ENCODE results near the gene EXOC6. TPM values are rescaled to one million over a fixed set of nuclear protein-coding genes. Genes with fewer than 3 reads are reported as not detected.
"Not testable (repeated sequence)": the region's sequence is repeated elsewhere in the genome, so short reads cannot be mapped to it uniquely, and the experiment has no call there.

Gene EXOC6
- total RNA-seq, 1 donor from 2014 or later: 9.1 TPM

GRCh38 chr10:92901819-92902251 is 53.5 kb downstream of the EXOC6 start:
- DNase-seq: no peak
- peaks cover 3% of the 10 kb centered on the region for H3K36me3 Mint-ChIP-seq (ENCODE audit: unreplicated experiment)
- no peak overlapping the region for H3K4me3 Mint-ChIP-seq (ENCODE audit: unreplicated experiment)
- no peak overlapping the region for H3K27ac Mint-ChIP-seq (ENCODE audit: unreplicated experiment)
- H3K4me1 Mint-ChIP-seq (ENCODE audit: low read depth, unreplicated experiment): no peaks in the 10 kb centered on the region
- no peaks in the 10 kb centered on the region for H3K9me3 Mint-ChIP-seq (ENCODE audit: unreplicated experiment)
- H3K27me3 Mint-ChIP-seq (ENCODE audit: unreplicated experiment): no peaks in the 10 kb centered on the region
- TF ChIP-seq, protein P1, sequence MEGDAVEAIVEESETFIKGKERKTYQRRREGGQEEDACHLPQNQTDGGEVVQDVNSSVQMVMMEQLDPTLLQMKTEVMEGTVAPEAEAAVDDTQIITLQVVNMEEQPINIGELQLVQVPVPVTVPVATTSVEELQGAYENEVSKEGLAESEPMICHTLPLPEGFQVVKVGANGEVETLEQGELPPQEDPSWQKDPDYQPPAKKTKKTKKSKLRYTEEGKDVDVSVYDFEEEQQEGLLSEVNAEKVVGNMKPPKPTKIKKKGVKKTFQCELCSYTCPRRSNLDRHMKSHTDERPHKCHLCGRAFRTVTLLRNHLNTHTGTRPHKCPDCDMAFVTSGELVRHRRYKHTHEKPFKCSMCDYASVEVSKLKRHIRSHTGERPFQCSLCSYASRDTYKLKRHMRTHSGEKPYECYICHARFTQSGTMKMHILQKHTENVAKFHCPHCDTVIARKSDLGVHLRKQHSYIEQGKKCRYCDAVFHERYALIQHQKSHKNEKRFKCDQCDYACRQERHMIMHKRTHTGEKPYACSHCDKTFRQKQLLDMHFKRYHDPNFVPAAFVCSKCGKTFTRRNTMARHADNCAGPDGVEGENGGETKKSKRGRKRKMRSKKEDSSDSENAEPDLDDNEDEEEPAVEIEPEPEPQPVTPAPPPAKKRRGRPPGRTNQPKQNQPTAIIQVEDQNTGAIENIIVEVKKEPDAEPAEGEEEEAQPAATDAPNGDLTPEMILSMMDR (IDR thresholded peaks at IDR 0.05; ENCODE audit: partially characterized antibody, unreplicated experiment): no peak

- Mint-ChIP-seq H3K4me3 (ENCODE audit: unreplicated experiment) (no peak overlapping the region), H3K27me3 (ENCODE audit: unreplicated experiment) (no peaks in the 10 kb centered on the region), H3K36me3 (ENCODE audit: unreplicated experiment) (peaks cover 3% of the 10 kb centered on the region), H3K27ac (ENCODE audit: unreplicated experiment) (no peak overlapping the region), H3K4me1 (ENCODE audit: low read depth, unreplicated experiment) (no peaks in the 10 kb centered on the region), H3K9me3 (ENCODE audit: unreplicated experiment) (no peaks in the 10 kb centered on the region)
- TF ChIP-seq, protein P1 (IDR thresholded peaks at IDR 0.05; ENCODE audit: partially characterized antibody, unreplicated experiment): no peak
- DNase-seq: no peak
Observed at GRCh38 chr10:92903633-92904032, 55.3 kb downstream of the EXOC6 start.

DNA sequence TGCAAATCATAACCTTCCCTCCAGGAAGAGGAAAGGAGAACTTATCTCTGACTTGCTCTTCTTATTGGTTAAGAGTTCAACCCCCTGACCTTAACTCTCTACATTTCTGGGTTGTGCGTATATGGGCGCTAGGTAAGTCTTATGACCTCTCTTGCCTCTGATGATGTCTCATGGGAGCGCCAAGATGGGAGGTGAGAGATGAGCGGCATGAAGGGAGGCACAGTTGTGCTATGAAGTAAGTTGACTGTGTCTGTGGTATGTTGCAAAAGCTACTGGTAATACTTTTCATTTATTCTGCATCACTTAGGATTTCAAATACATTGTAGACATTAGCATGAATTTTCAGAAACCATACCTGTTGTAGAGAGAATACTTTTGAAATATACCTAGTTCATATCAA is 59.0 kb downstream of the EXOC6 start:
- TF ChIP-seq, protein P1 (IDR thresholded peaks at IDR 0.05; ENCODE audit: partially characterized antibody, unreplicated experiment): no peak
- Mint-ChIP-seq H3K4me1 (ENCODE audit: low read depth, unreplicated experiment) (no peaks in the 10 kb centered on the region), H3K9me3 (ENCODE audit: unreplicated experiment) (no peaks in the 10 kb centered on the region), H3K4me3 (ENCODE audit: unreplicated experiment) (no peak overlapping the region), H3K27ac (ENCODE audit: unreplicated experiment) (no peak overlapping the region), H3K36me3 (ENCODE audit: unreplicated experiment) (peaks cover 3% of the 10 kb centered on the region), H3K27me3 (ENCODE audit: unreplicated experiment) (no peaks in the 10 kb centered on the region)
- DNase-seq: no peak

DNA sequence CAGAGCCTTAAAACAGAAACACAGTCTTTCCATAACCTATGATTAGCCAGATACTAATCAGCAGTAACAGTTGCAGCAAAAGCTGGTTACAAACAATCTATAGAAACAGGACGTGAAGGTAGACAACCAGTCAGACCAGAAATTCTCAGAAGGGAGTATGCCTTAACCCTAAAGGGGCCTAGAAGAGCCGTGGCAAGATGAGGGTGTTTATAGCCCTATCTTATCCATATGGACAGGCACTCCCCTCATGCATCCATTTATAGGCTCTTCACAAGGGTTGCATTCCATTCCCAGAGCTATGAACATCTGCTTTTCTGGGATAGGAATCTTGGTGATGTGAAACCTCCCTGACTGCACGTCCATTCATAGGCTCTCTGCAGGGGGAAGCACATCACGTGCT is 64.3 kb downstream of the EXOC6 start:
- H3K36me3 Mint-ChIP-seq (ENCODE audit: unreplicated experiment); H3K27ac Mint-ChIP-seq (ENCODE audit: unreplicated experiment); H3K27me3 Mint-ChIP-seq (ENCODE audit: unreplicated experiment); H3K4me1 Mint-ChIP-seq (ENCODE audit: low read depth, unreplicated experiment); H3K9me3 Mint-ChIP-seq (ENCODE audit: unreplicated experiment); H3K4me3 Mint-ChIP-seq (ENCODE audit: unreplicated experiment); DNase-seq: not testable (repeated sequence)

DNA sequence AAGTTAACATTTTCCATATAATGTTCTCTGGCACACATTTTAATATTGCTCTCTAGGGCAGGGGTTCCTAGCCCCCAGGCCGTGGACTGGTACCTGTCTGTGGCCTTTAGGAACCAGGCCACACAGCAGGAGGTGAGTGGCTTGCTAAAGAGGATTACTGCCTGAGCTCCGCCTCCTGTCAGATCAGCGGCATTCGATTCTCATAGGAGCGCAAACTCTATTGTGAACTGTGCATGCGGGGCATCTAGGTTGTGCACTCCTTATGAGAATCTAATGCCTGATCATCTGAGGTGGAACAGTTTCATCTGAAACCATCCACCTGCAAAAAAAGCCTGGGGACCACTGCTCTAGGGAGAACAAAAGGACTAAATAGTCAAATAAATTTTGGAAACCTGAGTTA is 65.7 kb downstream of the EXOC6 start:
- no peaks in the 10 kb centered on the region for H3K27me3 Mint-ChIP-seq (ENCODE audit: unreplicated experiment)
- H3K9me3 Mint-ChIP-seq (ENCODE audit: unreplicated experiment): no peaks in the 10 kb centered on the region
- no peak for DNase-seq
- H3K4me3 Mint-ChIP-seq (ENCODE audit: unreplicated experiment): no peak overlapping the region
- H3K36me3 Mint-ChIP-seq (ENCODE audit: unreplicated experiment): no peaks in the 10 kb centered on the region
- no peaks in the 10 kb centered on the region for H3K4me1 Mint-ChIP-seq (ENCODE audit: low read depth, unreplicated experiment)
- TF ChIP-seq, protein P1 (IDR thresholded peaks at IDR 0.05; ENCODE audit: partially characterized antibody, unreplicated experiment): no peak
- H3K27ac Mint-ChIP-seq (ENCODE audit: unreplicated experiment): no peak overlapping the region

Data from glutamatergic neuron (in vitro differentiated cells).